ENCODE results near the gene ZNF79.

Gene ZNF79

GRCh38 chr9:127451608-127451857 is 27.4 kb downstream of the ZNF79 start:
- Histone ChIP-seq H3K9me3 (no peaks in the 10 kb centered on the region), H3K4me3 (peak overlapping the region; percentile 70 to 89), H3K4me1 (peaks cover 0 to 35% (median 30%) of the 10 kb centered on the region in 4 donors), H3K36me3 (peaks cover 30 to 48% (median 36%) of the 10 kb centered on the region in 3 donors), H3K27ac (peak overlapping the region; percentile 89 to 97), H3K27me3 (no peaks in the 10 kb centered on the region)
- DNase-seq, result no peak
- TF ChIP-seq CTCF (IDR thresholded peaks at IDR 0.05), result no peak
- intact Hi-C loops (cut with DNase I; ENCODE audit: low total_unique reads), result no loop called here

- Histone ChIP-seq H3K36me3 (peaks cover 28 to 48% (median 34%) of the 10 kb centered on the region in 3 donors), H3K9me3 (no peaks in the 10 kb centered on the region), H3K4me3 (peak overlapping the region; percentile 70 to 89), H3K4me1 (peaks cover 0 to 35% (median 30%) of the 10 kb centered on the region in 4 donors), H3K27me3 (no peaks in the 10 kb centered on the region), H3K27ac (peak overlapping the region; percentile 89 to 97)
- peak in 1 of 2 donors; percentile 81 for DNase-seq
- intact Hi-C loops (cut with DNase I; ENCODE audit: low total_unique reads), result no loop called here
- TF ChIP-seq CTCF (IDR thresholded peaks at IDR 0.05), result no peak
These were observed 27.9 kb downstream of the ZNF79 start for GRCh38 chr9:127451858-127452656.

- Histone ChIP-seq H3K4me1 (peaks cover 0 to 35% (median 30%) of the 10 kb centered on the region in 4 donors), H3K4me3 (peak overlapping the region; percentile 70 to 89), H3K36me3 (peaks cover 26 to 48% (median 34%) of the 10 kb centered on the region in 3 donors), H3K9me3 (no peaks in the 10 kb centered on the region), H3K27ac (peak overlapping the region in 1 of 2 donors; percentile 97), H3K27me3 (no peaks in the 10 kb centered on the region)
- peak in 1 of 2 donors; percentile 25 for DNase-seq
- intact Hi-C loops (cut with DNase I; ENCODE audit: low total_unique reads), result no loop called here
- no peak for TF ChIP-seq CTCF (IDR thresholded peaks at IDR 0.05)
These were observed 28.5 kb downstream of the ZNF79 start for GRCh38 chr9:127452691-127453090.

DNA sequence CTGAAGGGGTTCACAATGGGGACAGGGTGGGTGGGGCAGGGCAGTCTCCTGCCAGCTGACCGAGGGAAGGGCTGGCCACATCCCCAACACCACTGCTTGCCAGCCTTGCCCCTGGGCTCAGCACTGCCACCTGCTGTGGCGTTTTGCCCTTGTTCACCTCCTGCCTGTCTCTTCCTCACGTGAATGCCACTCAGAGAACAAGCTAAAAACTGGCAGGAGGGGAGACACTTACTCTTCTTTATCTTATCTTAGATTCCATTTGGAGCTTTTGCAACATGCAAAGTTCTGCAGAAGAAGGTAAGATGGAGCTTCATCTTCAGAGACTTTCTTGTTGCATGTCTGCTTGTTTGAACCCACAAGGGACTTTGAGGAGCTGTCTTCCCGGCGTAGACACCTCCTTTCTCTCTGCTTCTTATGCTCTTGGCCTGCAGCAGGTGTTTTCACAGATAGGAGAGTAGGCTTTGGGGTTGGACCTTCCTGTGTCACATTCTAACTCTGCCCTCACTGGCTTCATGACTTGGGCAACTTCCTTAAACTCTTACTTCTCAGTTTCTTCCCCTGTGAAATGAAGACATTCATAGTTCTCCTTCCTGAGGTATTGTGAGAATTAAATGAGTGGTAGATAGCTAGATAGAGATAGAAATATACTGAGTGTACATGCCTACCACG is 31.3 kb downstream of the ZNF79 start:
- peaks cover 17 to 55% (median 34%) of the 10 kb centered on the region in 3 donors for H3K36me3 ChIP-seq
- no peaks in the 10 kb centered on the region for H3K27me3 ChIP-seq
- no peaks in the 10 kb centered on the region for H3K9me3 ChIP-seq
- no peak overlapping the region for H3K27ac ChIP-seq
- TF ChIP-seq CTCF (IDR thresholded peaks at IDR 0.05), result no peak
- DNase-seq, result no peak
- H3K4me3 ChIP-seq, result no peak overlapping the region
- peaks cover 0 to 21% (median 11%) of the 10 kb centered on the region in 4 donors for H3K4me1 ChIP-seq
- intact Hi-C loops (cut with DNase I; ENCODE audit: low total_unique reads), result no loop called here

GRCh38 chr9:127457191-127457878 is 33.2 kb downstream of the ZNF79 start:
- no peak for TF ChIP-seq CTCF (IDR thresholded peaks at IDR 0.05)
- no peak for DNase-seq
- H3K27me3 ChIP-seq, result no peaks in the 10 kb centered on the region
- H3K4me1 ChIP-seq, result peaks cover 0 to 15% (median 6%) of the 10 kb centered on the region in 4 donors
- H3K9me3 ChIP-seq, result no peaks in the 10 kb centered on the region
- H3K4me3 ChIP-seq, result no peak overlapping the region
- intact Hi-C loops (cut with DNase I; ENCODE audit: low total_unique reads), result no loop called here
- H3K36me3 ChIP-seq, result peaks cover 32 to 73% (median 50%) of the 10 kb centered on the region in 3 donors
- H3K27ac ChIP-seq, result no peak overlapping the region
